Measurements from ENCODE around the gene FOXP1. TPM values are rescaled to one million over a fixed set of nuclear protein-coding genes. Genes with fewer than 3 reads are reported as not detected.
A peak's percentile ranks its signal among the peaks of the same experiment; 100 is the strongest.

FOXP1 gene
- total RNA-seq, 1 donor from 2014 or later, result 113 TPM

DNA sequence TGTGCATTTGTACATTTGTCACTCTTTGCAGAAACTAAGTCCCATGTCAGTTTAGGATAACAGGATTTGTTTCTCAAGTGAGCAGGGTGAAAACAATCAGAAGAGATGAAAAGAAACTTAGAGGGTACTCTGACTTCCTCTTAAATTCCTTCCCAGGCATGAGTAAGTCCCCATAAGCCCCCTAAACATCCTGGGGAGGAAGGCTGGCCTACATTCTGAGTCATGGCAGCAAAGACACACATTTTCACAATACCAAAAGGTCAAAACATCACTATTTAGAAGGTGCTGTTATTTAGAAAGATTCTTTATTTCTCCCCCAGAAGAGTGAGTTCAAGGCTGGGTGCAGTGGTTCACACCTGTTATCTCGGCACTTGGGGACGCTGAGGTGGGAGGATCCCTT is 7.6 kb upstream of the FOXP1 start:
- Mint-ChIP-seq H3K4me1 (ENCODE audit: unreplicated experiment) (peaks cover 9% of the 10 kb centered on the region), H3K27me3 (no peaks in the 10 kb centered on the region), H3K9me3 (peaks cover 23% of the 10 kb centered on the region), H3K27ac (no peak overlapping the region), H3K36me3 (peaks cover 7% of the 10 kb centered on the region), H3K4me3 (no peak overlapping the region)
- DNase-seq (ENCODE audit: extremely low spot score, unreplicated experiment), result no peak
- no peak for TF ChIP-seq CTCF (conservative IDR thresholded peaks at IDR 0.05)

DNA sequence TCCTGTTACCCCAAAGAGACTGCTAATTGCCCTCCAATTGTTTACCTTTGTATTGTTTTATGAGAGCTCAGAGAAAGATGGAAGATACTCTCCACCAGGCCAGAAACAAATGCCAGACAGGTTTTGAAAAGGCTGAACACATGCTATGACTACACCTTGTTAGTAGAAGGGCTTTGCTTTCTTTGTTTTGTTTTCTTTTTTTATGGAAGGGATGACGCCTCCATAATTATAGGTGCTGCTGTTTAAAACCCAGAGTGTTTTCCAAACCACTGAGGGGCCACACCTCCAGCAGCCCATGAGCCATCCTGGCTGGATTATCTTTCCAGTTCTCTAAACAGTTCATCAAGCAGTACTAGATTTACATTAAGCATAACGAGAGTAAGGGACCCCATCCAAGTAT is 5.6 kb upstream of the FOXP1 start:
- Mint-ChIP-seq H3K4me3 (no peak overlapping the region), H3K27ac (no peak overlapping the region), H3K9me3 (peaks cover 8% of the 10 kb centered on the region), H3K36me3 (peaks cover 4% of the 10 kb centered on the region), H3K27me3 (peaks cover 3% of the 10 kb centered on the region), H3K4me1 (ENCODE audit: unreplicated experiment) (peaks cover 24% of the 10 kb centered on the region)
- DNase-seq (ENCODE audit: extremely low spot score, unreplicated experiment), result no peak
- TF ChIP-seq CTCF (conservative IDR thresholded peaks at IDR 0.05), result no peak

DNA sequence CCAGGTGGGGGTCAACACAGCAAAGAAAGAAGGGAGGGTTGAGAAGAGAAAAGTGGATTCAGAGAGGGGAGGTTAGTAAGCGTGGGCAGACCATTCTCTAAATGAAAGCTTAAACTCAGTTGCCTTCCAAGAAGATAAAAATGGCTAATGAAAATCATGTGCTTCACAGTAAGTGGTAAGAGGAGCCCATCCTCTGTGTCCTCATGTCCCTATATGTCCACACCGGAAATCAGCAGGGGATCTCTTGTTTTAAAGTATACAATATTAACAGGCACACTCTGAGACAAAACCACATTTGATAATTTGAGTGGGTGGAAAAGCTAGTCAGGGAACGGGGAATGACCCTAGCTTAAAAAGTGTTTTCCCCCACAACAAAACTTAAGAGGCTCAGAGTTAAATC is 4.4 kb upstream of the FOXP1 start:
- Mint-ChIP-seq H3K36me3 (peaks cover 4% of the 10 kb centered on the region), H3K9me3 (peaks cover 4% of the 10 kb centered on the region), H3K27me3 (peaks cover 3% of the 10 kb centered on the region), H3K4me1 (ENCODE audit: unreplicated experiment) (peaks cover 25% of the 10 kb centered on the region), H3K27ac (no peak overlapping the region), H3K4me3 (no peak overlapping the region)
- no peak for TF ChIP-seq CTCF (conservative IDR thresholded peaks at IDR 0.05)
- no peak for DNase-seq (ENCODE audit: extremely low spot score, unreplicated experiment)

DNA sequence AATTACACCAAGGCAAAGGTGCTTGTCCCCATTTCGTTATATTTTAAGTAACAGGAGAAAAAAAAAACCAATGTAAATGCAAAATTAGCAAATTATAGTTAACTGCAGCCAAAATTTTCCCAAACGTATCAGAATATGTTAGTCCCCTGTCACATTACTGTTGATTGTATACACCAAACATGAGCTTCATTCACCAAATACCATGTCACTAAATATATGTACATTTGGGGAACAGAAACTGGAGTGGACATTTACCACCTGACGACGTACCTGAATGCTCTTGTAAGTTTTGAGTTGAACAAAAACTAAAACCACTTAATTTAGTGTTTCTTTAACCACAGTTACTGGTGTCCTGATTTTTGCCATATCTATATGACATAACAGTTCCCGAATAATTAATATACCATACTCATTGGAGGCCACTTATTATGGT is 3.3 kb upstream of the FOXP1 start:
- peaks cover 3% of the 10 kb centered on the region for H3K27me3 Mint-ChIP-seq
- peaks cover 25% of the 10 kb centered on the region for H3K4me1 Mint-ChIP-seq (ENCODE audit: unreplicated experiment)
- no peak for DNase-seq (ENCODE audit: extremely low spot score, unreplicated experiment)
- H3K9me3 Mint-ChIP-seq, result peaks cover 4% of the 10 kb centered on the region
- H3K27ac Mint-ChIP-seq, result no peak overlapping the region
- peaks cover 4% of the 10 kb centered on the region for H3K36me3 Mint-ChIP-seq
- TF ChIP-seq CTCF (conservative IDR thresholded peaks at IDR 0.05), result no peak
- no peak overlapping the region for H3K4me3 Mint-ChIP-seq

DNA sequence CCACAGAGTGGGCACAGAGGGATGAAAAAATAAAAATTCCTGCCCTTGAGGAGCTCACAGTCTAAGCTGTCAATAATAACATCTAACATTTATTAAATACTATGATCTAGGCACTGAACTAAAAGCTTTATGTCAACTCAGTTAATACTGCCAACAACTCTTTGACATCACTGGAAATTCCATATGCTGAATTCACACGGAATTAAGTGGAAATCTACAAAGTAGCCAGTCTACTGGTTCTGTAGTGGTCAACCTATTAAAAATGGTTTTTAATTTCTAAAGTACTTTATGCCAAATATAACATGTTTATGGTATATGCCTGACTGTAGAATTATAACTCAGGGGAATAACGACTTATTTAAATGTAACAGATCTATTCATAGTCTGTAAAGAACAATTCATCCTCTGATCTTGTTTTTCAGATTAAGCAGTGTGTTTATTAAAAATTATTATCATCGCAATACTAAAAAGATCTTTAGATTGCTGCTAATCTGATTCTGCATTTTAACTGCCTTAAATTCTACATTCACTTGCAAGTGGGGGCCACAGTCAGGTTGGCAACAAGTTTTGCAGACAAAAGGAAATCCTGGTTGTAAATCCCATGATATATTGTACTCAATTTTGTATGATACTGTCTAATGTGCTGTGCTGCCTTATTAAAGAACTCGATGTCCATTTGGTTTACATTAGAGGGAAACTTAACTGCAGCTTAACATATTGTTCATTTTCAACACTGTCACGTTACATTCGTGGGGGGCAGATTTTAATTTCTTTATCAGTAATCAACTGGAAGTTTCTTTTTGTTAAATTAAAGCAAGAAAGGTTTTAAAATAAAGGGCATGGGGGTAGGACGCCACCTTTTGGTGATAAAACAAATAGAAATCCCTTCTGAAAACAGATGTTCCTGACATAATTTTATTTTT is 2.6 kb upstream of the FOXP1 start:
- Mint-ChIP-seq H3K27ac (no peak overlapping the region), H3K27me3 (peaks cover 3% of the 10 kb centered on the region), H3K4me3 (peak overlapping the region; percentile 94), H3K4me1 (ENCODE audit: unreplicated experiment) (peaks cover 25% of the 10 kb centered on the region), H3K9me3 (peaks cover 4% of the 10 kb centered on the region), H3K36me3 (peaks cover 4% of the 10 kb centered on the region)
- TF ChIP-seq CTCF (conservative IDR thresholded peaks at IDR 0.05), result peak; percentile 79
- DNase-seq (ENCODE audit: extremely low spot score, unreplicated experiment), result no peak

All from type B pancreatic cell (in vitro differentiated cells).